ENCODE measurements around the gene ENGASE.

The ENGASE gene, protein sequence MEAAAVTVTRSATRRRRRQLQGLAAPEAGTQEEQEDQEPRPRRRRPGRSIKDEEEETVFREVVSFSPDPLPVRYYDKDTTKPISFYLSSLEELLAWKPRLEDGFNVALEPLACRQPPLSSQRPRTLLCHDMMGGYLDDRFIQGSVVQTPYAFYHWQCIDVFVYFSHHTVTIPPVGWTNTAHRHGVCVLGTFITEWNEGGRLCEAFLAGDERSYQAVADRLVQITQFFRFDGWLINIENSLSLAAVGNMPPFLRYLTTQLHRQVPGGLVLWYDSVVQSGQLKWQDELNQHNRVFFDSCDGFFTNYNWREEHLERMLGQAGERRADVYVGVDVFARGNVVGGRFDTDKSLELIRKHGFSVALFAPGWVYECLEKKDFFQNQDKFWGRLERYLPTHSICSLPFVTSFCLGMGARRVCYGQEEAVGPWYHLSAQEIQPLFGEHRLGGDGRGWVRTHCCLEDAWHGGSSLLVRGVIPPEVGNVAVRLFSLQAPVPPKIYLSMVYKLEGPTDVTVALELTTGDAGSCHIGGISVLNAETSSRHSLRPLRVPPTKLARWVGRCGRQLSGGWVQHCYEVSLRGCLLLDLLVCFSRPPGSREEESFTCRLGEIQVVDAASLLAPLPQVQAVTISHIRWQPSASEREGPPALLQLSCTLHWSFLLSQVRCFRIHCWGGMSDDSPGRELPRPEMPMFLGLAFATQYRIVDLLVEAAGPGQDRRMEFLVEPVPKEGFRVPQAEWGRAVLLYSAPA

GRCh38 chr17:79074649-79075445 lies at the start of gene ENGASE:
ENGASE (plus strand) TSS chr17:79074824; CDS start chr17:79074945, 121 bp downstream.
- no peak within 1 kb of the TSS for H3K27ac Mint-ChIP-seq
- DNase-seq = peak; percentile 97
- H3K9me3 Mint-ChIP-seq = no peaks in the 10 kb centered on the region
- peak within 1 kb of the TSS; percentile 90 for H3K4me3 Mint-ChIP-seq
- TF ChIP-seq, protein P1, sequence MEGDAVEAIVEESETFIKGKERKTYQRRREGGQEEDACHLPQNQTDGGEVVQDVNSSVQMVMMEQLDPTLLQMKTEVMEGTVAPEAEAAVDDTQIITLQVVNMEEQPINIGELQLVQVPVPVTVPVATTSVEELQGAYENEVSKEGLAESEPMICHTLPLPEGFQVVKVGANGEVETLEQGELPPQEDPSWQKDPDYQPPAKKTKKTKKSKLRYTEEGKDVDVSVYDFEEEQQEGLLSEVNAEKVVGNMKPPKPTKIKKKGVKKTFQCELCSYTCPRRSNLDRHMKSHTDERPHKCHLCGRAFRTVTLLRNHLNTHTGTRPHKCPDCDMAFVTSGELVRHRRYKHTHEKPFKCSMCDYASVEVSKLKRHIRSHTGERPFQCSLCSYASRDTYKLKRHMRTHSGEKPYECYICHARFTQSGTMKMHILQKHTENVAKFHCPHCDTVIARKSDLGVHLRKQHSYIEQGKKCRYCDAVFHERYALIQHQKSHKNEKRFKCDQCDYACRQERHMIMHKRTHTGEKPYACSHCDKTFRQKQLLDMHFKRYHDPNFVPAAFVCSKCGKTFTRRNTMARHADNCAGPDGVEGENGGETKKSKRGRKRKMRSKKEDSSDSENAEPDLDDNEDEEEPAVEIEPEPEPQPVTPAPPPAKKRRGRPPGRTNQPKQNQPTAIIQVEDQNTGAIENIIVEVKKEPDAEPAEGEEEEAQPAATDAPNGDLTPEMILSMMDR (IDR thresholded peaks at IDR 0.05) = no peak
- peaks cover 6% of the 10 kb centered on the region for H3K36me3 Mint-ChIP-seq (ENCODE audit: low read depth)
- peaks cover 10% of the 10 kb centered on the region for H3K4me1 Mint-ChIP-seq
- peaks cover 28% of the 10 kb centered on the region for H3K27me3 Mint-ChIP-seq (ENCODE audit: low read depth, poor library complexity)

DNA sequence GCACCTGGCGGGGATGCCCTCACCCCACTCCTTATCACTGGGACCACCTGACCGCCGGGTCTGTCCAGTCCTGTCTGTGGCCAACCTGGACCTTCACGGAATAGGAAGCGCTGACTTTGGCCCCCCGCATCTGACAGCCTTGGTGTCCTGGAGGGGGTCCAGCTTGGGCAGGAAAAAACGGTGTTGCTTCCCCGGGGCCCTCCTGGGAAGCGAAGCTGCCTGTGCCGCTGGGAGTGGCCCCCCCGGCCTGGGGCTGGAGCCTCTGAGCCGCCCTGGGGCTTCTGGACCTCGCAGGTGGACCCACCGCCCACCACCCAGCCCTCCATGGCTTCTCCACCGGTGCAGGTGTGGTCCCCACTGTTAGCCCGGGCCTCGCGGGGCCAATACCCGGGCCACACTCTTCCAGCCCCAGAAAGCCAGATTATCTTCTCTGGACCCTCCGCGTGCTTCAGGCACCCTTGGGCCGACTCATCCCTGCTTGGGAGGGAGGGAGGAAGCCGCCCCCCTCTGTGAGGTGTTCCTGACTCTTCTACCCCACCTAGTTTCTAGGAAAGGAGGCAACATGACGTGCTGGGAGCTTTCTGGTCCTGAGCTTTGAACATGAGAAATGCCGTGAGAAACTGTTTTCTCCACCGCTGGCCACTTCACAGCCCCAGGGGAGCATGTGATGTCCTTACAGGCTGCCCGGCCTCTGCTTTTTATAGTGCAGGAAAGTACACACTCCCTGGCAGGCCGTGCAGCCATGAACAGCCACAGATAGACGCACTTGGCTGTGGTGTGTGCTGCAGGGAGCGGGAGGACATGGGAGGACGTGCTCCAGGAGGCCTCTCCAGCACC lies 49.5 kb upstream of the ENGASE start:
- H3K36me3 Mint-ChIP-seq (ENCODE audit: low read depth) = no peaks in the 10 kb centered on the region
- H3K4me3 Mint-ChIP-seq = peak overlapping the region; percentile 73
- no peaks in the 10 kb centered on the region for H3K9me3 Mint-ChIP-seq
- no peak for DNase-seq
- TF ChIP-seq, protein P1 (IDR thresholded peaks at IDR 0.05) = no peak
- H3K27me3 Mint-ChIP-seq (ENCODE audit: low read depth, poor library complexity) = peaks cover 100% of the 10 kb centered on the region
- no peak overlapping the region for H3K27ac Mint-ChIP-seq
- H3K4me1 Mint-ChIP-seq = peaks cover 36% of the 10 kb centered on the region

DNA sequence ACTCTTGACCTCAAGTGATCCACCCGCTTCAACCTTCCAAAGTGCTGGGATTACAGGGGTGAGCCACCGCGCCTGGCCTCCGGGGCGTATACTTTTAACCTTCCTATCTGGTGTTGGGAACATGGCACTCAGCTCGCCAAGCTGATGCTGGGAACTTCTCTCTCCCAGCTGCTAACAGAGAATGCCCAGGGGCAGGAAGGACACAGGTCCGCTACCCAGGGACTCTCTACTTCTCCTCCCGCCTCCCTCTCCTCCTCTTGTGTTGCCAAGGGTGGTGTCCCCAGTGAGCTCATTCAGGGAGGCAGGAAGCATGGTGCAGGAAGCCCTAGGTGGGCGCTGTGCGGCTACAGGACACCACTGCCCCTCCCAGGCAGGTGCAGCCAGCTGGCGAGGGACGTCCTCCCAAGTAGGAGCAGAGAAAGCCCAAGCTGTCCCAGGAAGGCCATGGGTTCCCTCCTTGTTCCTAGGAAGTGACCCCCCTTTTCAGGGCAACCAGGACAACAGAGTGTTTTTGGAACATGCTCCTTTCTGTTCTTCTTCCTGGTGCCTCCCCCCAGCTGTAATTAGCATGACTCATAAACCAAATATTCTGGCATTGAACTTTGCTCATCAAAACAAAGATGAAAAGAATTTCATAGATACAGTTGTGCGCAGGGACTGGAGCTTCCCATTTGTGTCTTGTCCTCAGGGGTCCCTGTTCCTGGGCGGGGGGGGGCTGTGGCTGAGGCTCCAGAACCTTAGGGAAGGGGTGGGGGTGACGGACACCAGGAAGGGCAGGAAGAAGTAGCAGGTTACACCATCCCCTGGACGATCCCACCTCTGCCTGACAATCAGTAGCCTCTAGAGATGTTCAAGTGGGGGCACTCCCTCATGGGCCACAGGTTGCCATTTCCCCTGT lies 48.0 kb upstream of the ENGASE start:
- H3K9me3 Mint-ChIP-seq = no peaks in the 10 kb centered on the region
- no peak for DNase-seq
- H3K36me3 Mint-ChIP-seq (ENCODE audit: low read depth) = no peaks in the 10 kb centered on the region
- H3K4me1 Mint-ChIP-seq = peaks cover 30% of the 10 kb centered on the region
- no peak overlapping the region for H3K4me3 Mint-ChIP-seq
- TF ChIP-seq, protein P1 (IDR thresholded peaks at IDR 0.05) = no peak
- peaks cover 100% of the 10 kb centered on the region for H3K27me3 Mint-ChIP-seq (ENCODE audit: low read depth, poor library complexity)
- H3K27ac Mint-ChIP-seq = no peak overlapping the region

- H3K4me1 Mint-ChIP-seq = peaks cover 30% of the 10 kb centered on the region
- no peaks in the 10 kb centered on the region for H3K9me3 Mint-ChIP-seq
- H3K4me3 Mint-ChIP-seq = no peak overlapping the region
- H3K27ac Mint-ChIP-seq = no peak overlapping the region
- no peaks in the 10 kb centered on the region for H3K36me3 Mint-ChIP-seq (ENCODE audit: low read depth)
- DNase-seq = no peak
- TF ChIP-seq, protein P1 (IDR thresholded peaks at IDR 0.05) = no peak
- H3K27me3 Mint-ChIP-seq (ENCODE audit: low read depth, poor library complexity) = peaks cover 100% of the 10 kb centered on the region
Observed at GRCh38 chr17:79027274-79027924, 47.2 kb upstream of the ENGASE start.
